Panc1 (cell line): Measurements from ENCODE around the gene ADD1. TPM values are rescaled to one million over a fixed set of nuclear protein-coding genes. Genes with fewer than 3 reads are reported as not detected.
"Not testable (repeated sequence)": the region's sequence is repeated elsewhere in the genome, so short reads cannot be mapped to it uniquely, and the experiment has no call there.

Experiments used
- ATAC-seq: fragments of 200-7000 bp; cut with Tn5 transposase; 2 replicates; pipeline ENCODE4 v1.9.1; 2020; ENCODE audit warnings: mild to moderate bottlenecking, moderate library complexity
- BruUV-seq: library from RNA; stranded (reverse); fragments of 400-500 nt; replicated peaks from 2 replicates; lab custom pipeline; 2021; lab: Mats Ljungman, UMichigan
- CTCF ChIA-PET: fragments of 300-600 bp; sonication (Branson Sonifier 250); formaldehyde crosslinking; loops from one replicate; lab custom pipeline; 2022; ENCODE audit warnings: antibody characterized with exemption; lab: Charles Lee
- POLR2A ChIA-PET: fragments of 300-600 bp; sonication (Branson Sonifier 250); formaldehyde crosslinking; loops from one replicate; lab custom pipeline; 2022; ENCODE audit warnings: antibody characterized with exemption; lab: Charles Lee
- DNase-seq: peaks from one replicate; pipeline ENCODE4 v3.0.0-alpha.2; 2010; ENCODE audit warnings: low read depth, low spot score
- H3K27ac ChIP-seq: 2 replicates; pipeline ENCODE4 v1.5.1; 2011; ENCODE audit warnings: mild to moderate bottlenecking, low read length, inconsistent platforms
- H3K27me3 ChIP-seq: fragments of 200-500 bp; sonication (Bioruptor generic); 2 replicates; pipeline ENCODE4 v1.6.0; 2014; ENCODE audit warnings: low read length, inconsistent platforms; ENCODE audit not compliant: control insufficient read depth, insufficient read depth
- H3K36me3 ChIP-seq: fragments of 200-500 bp; sonication (Bioruptor generic); 2 replicates; pipeline ENCODE4 v1.5.1; 2014; ENCODE audit warnings: inconsistent platforms, mild to moderate bottlenecking, low read length, moderate library complexity; ENCODE audit not compliant: control insufficient read depth, insufficient read depth
- H3K4me1 ChIP-seq: 2 replicates; pipeline ENCODE4 v1.5.1; 2011; ENCODE audit warnings: inconsistent platforms, mild to moderate bottlenecking, low read length, moderate library complexity; ENCODE audit not compliant: control insufficient read depth, insufficient read depth
- H3K4me3 ChIP-seq, 2 experiments: 2 replicates each; pipeline ENCODE4 v1.5.1; 2011 to 2012; ENCODE audit warnings: low read depth in 2 of 2, low read length in 2 of 2, mild to moderate bottlenecking in 2 of 2, inconsistent platforms in 1 of 2, moderate library complexity in 1 of 2
- H3K9me3 ChIP-seq: fragments of 200-500 bp; sonication (Bioruptor generic); 2 replicates; pipeline ENCODE4 v1.5.1; 2014; ENCODE audit warnings: low read depth, mild to moderate bottlenecking, inconsistent platforms, low read length, moderate library complexity; ENCODE audit not compliant: control insufficient read depth, insufficient read depth
- POLR2AphosphoS5 ChIP-seq: IDR thresholded peaks from 2 replicates; pipeline ENCODE4 v1.6.1; 2012; ENCODE audit warnings: mild to moderate bottlenecking, low read depth, low read length, moderate library complexity
- SIN3A ChIP-seq: IDR thresholded peaks from 2 replicates; pipeline ENCODE4 v1.6.1; 2012; ENCODE audit warnings: low read depth, mild to moderate bottlenecking, low read length, moderate library complexity, borderline replicate concordance; ENCODE audit not compliant: insufficient read depth
- TCF7L2 ChIP-seq: IDR thresholded peaks from 2 replicates; pipeline ENCODE4 v1.6.1; 2011; ENCODE audit warnings: mild to moderate bottlenecking, low read depth, low read length, inconsistent platforms
- in situ Hi-C: cut with HindIII; loops from 2 replicates; pipeline ENCODE4 v1.10.0; 2016; ENCODE audit warnings: low sequenced_read_pairs, low pct_unique_long_range_greater_than_20kb
- intact Hi-C: fragments of 100-400 bp; cut with micrococcal nuclease; formaldehyde crosslinking; loops from one replicate; pipeline ENCODE4 v1.10.0; 2022; ENCODE audit not compliant: unreplicated experiment
- total RNA-seq: library from RNA; stranded (reverse); gene quantifications from one replicate; pipeline ENCODE4 v1.2.1, GENCODE V29; 2021; ENCODE audit not compliant: unreplicated experiment
- TF ChIP-seq, protein P1 (sequence below): fragments of 450-650 bp; IDR thresholded peaks from 2 replicates; pipeline ENCODE4 v1.5.1; 2017; ENCODE audit warnings: mild to moderate bottlenecking
- TF ChIP-seq, protein P2 (sequence below), 2 experiments: IDR thresholded peaks; 2 replicates each; pipeline ENCODE4 v1.6.1; 2011 to 2012; ENCODE audit warnings: low read depth in 2 of 2, control low read depth in 1 of 2, low read length in 1 of 2, mild to moderate bottlenecking in 1 of 2, moderate library complexity in 1 of 2; ENCODE audit not compliant: insufficient read depth in 1 of 2

ADD1 gene
- total RNA-seq, 1 experiment from 2014 or later: 158 TPM

DNA sequence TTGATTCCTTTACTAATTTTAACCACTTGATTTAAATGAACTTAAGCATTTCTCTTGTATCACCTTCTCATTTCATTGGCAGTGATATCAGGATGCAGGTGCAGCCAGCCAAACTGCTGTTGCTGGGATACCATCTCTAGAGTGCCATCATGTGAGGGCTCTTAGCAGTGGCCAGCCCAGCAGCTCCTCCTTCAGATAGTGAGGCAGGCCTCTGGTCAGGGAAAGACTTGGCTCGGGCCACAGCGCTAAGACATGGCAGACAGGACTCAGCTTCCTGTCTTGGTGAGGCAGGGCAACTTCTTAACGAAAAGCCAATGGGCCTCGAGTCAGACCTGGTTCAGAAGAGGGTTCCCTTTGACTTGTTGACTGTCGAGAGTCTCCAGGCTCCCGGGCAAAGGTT lies 69.5 kb downstream of the ADD1 start:
- intact Hi-C loops: no loop called here
- CTCF ChIA-PET: no interaction called here

DNA sequence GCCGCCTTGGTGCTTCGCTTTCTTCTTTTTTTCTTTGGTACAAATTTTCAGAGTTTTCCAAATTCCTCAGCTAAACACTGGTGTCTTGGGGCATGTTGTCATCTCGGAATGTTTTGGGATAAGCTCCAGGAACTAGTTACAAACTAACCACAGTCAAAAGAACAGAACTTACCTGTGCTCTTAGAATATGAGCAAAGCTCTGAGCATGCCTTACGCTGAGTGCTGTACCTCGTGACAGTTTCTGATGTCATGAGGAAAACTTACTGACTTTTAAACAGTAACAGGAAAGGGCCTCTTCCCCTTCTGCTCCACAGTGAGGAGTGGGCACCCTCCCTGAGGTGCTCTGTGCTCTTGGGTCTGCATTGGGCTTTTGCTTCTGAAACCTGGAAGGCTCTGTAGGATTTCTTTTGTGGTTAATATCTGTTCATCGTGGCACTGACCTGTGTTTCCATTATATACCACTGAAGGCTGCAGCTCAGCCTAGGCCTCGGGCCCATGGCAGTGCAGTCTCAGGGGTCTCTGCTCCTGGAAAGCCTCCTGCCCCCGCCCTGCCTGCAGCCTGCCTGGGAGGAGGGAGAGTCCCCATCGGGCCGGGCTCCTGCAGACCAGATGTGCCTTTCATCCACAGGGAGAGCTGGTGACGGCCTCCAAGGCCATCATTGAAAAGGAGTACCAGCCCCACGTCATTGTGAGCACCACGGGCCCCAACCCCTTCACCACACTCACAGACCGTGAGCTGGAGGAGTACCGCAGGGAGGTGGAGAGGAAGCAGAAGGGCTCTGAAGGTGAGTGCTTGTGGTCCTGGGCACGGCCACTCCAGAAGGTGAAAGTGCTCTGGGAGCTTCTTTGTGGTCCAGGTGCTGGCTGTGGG lies 70.8 kb downstream of the ADD1 start:
- DNase-seq (no peak), ATAC-seq (peak; percentile 44; the same call in 1 of the 2 replicates)
- CTCF ChIA-PET: no interaction called here
- in situ Hi-C loops: no loop called here
- no peaks in the 10 kb centered on the region for H3K4me1 ChIP-seq
- no peaks in the 10 kb centered on the region for H3K9me3 ChIP-seq
- BruUV-seq: no TSS peak
- H3K27ac ChIP-seq: no peak overlapping the region
- H3K4me3 ChIP-seq: no peak overlapping the region
- no peak for TF ChIP-seq SIN3A
- POLR2A ChIA-PET: no interaction called here
- intact Hi-C loops: no loop called here
- H3K27me3 ChIP-seq: no peaks in the 10 kb centered on the region
- H3K36me3 ChIP-seq: no peaks in the 10 kb centered on the region

More for the DNA sequence above, 69.5 kb downstream of the ADD1 start:
- Histone ChIP-seq H3K9me3 (no peaks in the 10 kb centered on the region), H3K27ac (no peak overlapping the region), H3K36me3 (no peaks in the 10 kb centered on the region), H3K4me3 (no peak overlapping the region), H3K27me3 (no peaks in the 10 kb centered on the region), H3K4me1 (no peaks in the 10 kb centered on the region)
- DNase-seq (no peak), ATAC-seq (no peak)
- no TSS peak for BruUV-seq
- no peak for TF ChIP-seq POLR2AphosphoS5
- TF ChIP-seq, protein P1, sequence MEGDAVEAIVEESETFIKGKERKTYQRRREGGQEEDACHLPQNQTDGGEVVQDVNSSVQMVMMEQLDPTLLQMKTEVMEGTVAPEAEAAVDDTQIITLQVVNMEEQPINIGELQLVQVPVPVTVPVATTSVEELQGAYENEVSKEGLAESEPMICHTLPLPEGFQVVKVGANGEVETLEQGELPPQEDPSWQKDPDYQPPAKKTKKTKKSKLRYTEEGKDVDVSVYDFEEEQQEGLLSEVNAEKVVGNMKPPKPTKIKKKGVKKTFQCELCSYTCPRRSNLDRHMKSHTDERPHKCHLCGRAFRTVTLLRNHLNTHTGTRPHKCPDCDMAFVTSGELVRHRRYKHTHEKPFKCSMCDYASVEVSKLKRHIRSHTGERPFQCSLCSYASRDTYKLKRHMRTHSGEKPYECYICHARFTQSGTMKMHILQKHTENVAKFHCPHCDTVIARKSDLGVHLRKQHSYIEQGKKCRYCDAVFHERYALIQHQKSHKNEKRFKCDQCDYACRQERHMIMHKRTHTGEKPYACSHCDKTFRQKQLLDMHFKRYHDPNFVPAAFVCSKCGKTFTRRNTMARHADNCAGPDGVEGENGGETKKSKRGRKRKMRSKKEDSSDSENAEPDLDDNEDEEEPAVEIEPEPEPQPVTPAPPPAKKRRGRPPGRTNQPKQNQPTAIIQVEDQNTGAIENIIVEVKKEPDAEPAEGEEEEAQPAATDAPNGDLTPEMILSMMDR: no peak
- TF ChIP-seq, protein P2, sequence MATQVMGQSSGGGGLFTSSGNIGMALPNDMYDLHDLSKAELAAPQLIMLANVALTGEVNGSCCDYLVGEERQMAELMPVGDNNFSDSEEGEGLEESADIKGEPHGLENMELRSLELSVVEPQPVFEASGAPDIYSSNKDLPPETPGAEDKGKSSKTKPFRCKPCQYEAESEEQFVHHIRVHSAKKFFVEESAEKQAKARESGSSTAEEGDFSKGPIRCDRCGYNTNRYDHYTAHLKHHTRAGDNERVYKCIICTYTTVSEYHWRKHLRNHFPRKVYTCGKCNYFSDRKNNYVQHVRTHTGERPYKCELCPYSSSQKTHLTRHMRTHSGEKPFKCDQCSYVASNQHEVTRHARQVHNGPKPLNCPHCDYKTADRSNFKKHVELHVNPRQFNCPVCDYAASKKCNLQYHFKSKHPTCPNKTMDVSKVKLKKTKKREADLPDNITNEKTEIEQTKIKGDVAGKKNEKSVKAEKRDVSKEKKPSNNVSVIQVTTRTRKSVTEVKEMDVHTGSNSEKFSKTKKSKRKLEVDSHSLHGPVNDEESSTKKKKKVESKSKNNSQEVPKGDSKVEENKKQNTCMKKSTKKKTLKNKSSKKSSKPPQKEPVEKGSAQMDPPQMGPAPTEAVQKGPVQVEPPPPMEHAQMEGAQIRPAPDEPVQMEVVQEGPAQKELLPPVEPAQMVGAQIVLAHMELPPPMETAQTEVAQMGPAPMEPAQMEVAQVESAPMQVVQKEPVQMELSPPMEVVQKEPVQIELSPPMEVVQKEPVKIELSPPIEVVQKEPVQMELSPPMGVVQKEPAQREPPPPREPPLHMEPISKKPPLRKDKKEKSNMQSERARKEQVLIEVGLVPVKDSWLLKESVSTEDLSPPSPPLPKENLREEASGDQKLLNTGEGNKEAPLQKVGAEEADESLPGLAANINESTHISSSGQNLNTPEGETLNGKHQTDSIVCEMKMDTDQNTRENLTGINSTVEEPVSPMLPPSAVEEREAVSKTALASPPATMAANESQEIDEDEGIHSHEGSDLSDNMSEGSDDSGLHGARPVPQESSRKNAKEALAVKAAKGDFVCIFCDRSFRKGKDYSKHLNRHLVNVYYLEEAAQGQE (IDR thresholded peaks at IDR 0.05; ENCODE audit: insufficient read depth in 1 of 2, low read depth in 2 of 2, low read length in 1 of 2): no peak
- in situ Hi-C loops: no loop called here
- POLR2A ChIA-PET: no interaction called here

DNA sequence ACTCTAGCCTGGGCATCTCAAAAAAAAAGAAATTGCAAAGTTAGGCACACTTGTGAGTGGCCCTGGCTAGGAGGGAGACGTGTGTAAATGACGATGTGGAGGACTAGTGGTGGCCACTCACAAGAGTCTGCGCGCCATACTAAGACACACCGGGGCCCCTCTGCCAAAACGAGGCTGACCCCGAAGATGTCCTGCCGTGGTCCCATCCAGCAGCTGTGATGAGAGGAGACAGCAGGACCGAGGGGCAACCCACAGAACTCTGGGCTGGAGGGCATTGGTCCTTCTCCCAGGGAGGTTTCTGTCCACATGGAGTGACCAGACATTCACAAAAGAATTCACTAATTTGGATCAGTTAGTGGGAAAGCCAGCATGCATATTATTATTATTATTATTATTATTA lies 72.1 kb downstream of the ADD1 start:
- H3K4me1 ChIP-seq: no peaks in the 10 kb centered on the region
- DNase-seq: no peak
- ChIA-PET CTCF (no interaction called here), POLR2A (no interaction called here)
- no peak for TF ChIP-seq TCF7L2
- no peak overlapping the region for H3K27ac ChIP-seq
- intact Hi-C loops: no loop called here
- no TSS peak for BruUV-seq
- no peak for ATAC-seq
- H3K27me3 ChIP-seq: no peaks in the 10 kb centered on the region
- H3K9me3 ChIP-seq: no peaks in the 10 kb centered on the region
- no peak overlapping the region for H3K4me3 ChIP-seq
- in situ Hi-C loops: no loop called here
- H3K36me3 ChIP-seq: no peaks in the 10 kb centered on the region

DNA sequence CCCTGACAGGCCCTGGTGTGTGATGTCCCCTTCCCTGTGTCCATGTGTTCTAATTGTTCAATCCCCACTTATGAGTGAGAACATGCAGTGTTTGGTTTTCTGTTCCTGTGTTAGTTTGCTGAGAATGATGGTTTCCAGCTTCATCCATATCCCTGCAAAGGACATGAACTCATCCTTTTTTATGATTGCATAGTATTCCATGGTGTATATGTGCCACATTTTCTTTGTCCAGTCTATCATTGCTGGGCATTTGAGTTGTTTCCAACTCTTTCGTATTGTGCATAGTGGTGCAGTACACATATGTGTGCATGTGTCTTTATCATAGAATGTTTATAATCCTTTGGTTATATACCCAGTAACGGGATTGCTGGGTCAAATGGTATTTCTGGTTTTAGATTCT lies 73.1 kb downstream of the ADD1 start:
- CTCF ChIA-PET: not testable (repeated sequence)

DNA sequence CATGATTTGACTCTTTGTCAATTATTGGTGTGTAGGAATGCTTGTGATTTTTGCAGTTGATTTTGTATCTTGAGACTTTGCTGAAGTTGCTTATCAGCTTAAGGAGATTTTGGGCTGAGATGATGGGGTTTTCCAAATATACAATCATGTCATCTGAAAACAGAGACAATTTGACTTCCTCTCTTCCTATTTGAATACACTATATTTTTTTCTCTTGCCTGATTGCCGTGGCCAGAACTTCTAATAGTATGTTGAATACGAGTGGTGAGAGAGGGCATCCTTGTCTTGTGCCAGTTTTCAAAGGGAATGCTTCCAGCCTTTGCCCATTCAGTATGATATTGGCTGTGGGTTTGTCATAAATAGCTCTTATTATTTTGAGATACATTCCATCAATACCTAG lies 74.7 kb downstream of the ADD1 start:
- H3K9me3 ChIP-seq, ATAC-seq: not testable (repeated sequence)

More for the DNA sequence above, 73.1 kb downstream of the ADD1 start:
- DNase-seq, in situ Hi-C loops, ATAC-seq, H3K4me1 ChIP-seq, H3K4me3 ChIP-seq, H3K27me3 ChIP-seq, POLR2A ChIA-PET, intact Hi-C loops, H3K36me3 ChIP-seq, BruUV-seq, H3K27ac ChIP-seq, H3K9me3 ChIP-seq: not testable (repeated sequence)

More for the DNA sequence above, 74.7 kb downstream of the ADD1 start:
- CTCF ChIA-PET, H3K4me3 ChIP-seq, H3K27ac ChIP-seq, H3K36me3 ChIP-seq, intact Hi-C loops, POLR2A ChIA-PET, H3K27me3 ChIP-seq, in situ Hi-C loops, H3K4me1 ChIP-seq, DNase-seq: not testable (repeated sequence)
- TSS peak; percentile 34 for BruUV-seq
